HG02571 (cell line): ENCODE measurements around the gene RGL3.
"Not testable (repeated sequence)": the region's sequence is repeated elsewhere in the genome, so short reads cannot be mapped to it uniquely, and the experiment has no call there.

Experiments
- ATAC-seq: cut with Tn5 transposase; IDR thresholded peaks from one replicate; pipeline ENCODE4 v1.9.1; 2021; ENCODE audit warnings: mild to moderate bottlenecking, moderate library complexity; ENCODE audit not compliant: unreplicated experiment

The RGL3 gene

DNA sequence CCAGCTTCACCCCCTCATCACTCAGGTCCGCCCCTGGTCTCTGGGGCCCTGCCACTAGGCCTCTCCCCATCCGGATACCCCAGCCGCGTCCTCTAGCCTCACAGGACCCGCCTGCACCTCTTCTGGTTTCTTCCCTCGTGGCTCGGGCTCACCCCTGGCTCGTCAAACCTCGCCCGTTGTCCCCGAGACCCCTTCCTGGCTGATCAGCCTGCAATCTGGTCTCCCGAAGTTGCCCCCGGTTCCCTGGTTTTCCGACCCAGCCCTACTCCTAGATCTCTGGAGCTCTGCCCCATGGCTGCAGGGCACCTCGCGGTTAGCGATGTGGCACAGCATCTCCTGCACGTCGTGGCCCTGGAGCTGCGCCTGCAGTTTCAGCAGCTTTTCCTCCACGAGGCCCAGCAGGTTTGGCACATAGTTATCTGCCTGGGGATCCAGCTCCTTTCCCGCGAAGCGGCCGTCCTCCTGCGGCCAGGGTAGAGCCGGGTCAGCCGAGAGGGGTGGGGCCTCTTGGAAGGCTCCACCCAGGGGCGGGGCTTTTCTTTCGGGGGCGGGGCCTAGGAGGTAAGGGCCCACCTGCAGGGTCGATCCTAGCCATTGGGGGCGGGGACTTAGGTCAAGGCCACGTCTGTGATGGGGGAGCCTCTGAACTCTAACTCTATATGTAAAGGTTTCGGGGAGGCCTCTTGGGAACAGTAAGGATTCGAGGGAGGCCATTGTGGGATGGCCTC is 2.4 kb upstream of the RGL3 start:
- ATAC-seq: no peak

- no peak for ATAC-seq
Observed at GRCh38 chr19:11420429-11421370, 1.6 kb upstream of the RGL3 start.

DNA sequence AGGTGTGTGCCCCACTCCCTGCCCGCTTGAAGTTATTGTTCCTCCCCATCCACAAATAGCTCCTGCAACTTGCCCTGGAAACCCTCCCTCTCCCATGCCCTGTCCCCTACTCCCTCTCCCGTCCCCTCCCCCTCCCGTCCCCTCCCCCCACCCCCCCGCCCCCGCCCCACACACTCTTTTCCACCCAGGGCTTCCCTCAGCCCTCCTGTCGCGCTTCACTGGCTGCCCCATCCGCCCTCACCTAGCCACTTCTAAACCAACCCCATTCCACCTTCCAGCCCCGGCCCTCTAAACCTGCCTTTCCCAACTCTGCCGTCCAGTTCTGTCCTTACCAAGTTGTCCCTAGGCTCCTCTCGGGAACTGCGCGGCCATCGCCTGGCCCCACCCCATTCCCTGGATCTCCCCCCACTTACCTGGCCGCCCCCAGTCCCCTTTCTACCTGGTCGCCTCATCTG is 993 bp downstream of the RGL3 start:
- no peak for ATAC-seq

GRCh38 chr19:11416346-11417052 is 2.6 kb downstream of the RGL3 start:
- no peak for ATAC-seq

GRCh38 chr19:11414544-11414943 is 4.6 kb downstream of the RGL3 start:
- no peak for ATAC-seq

DNA sequence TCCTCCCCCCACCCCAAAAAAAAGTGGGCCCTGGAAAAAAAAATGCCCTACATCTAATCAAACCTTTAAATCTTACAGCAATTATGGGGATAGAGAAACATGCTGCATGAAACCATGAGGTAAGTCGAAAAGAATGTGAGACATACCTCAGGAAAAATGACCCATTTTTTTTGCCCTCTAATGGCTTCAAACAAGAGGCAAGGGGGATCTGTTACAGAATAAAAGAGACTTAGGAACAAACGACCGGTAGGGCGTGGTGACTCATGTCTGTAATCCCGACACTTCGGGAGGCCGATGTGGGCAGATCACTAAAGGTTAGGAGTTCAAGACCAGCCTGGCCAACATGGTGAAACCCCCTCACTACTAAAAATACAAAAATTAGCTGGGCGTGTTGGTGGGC is 8.4 kb downstream of the RGL3 start:
- no peak for ATAC-seq

DNA sequence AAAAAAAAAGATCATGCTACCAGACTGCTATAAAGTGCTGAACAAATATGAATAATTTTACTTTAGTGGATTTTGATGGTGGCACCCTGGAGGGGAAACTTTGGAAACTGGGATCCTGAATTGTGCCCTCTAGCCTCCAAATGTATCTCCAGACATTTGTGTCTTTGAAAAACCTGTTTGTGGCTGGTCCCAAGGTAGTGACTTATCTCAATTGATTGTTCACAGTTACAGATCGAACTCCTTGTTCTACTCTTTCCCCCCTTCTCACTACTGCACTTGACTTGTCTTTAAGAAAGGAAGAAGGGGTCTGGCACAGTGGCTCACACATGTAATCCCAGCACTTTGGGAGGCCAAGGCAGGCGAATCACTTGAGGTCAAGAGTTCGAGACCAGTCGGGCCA is 10.5 kb downstream of the RGL3 start:
- ATAC-seq: no peak

DNA sequence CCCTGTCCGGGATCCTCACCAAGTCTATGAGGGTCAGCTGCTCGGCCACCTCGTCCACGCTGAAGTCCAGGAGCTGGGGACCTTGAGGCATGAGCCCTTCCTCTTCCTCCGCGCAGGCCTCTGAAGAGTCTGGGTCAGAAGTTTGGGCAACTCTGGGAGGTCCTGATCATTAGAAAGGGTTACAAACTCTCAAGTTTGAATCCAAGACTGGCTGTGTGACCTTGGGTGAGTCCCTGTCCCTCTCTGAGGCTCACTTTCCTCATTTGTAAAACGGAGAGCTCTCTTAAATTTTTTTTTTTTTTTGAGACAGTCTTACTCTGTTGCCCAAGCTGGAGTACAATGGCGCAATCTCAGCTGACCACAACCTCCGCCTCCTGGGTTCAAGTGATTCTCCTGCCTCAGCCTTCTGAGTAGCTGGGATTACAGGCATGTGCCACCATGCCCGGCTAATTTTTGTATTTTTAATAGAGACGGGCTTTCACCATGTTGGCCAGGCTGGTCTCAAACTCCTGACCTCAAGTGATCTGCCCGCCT is 12.3 kb downstream of the RGL3 start:
- not testable (repeated sequence) for ATAC-seq

DNA sequence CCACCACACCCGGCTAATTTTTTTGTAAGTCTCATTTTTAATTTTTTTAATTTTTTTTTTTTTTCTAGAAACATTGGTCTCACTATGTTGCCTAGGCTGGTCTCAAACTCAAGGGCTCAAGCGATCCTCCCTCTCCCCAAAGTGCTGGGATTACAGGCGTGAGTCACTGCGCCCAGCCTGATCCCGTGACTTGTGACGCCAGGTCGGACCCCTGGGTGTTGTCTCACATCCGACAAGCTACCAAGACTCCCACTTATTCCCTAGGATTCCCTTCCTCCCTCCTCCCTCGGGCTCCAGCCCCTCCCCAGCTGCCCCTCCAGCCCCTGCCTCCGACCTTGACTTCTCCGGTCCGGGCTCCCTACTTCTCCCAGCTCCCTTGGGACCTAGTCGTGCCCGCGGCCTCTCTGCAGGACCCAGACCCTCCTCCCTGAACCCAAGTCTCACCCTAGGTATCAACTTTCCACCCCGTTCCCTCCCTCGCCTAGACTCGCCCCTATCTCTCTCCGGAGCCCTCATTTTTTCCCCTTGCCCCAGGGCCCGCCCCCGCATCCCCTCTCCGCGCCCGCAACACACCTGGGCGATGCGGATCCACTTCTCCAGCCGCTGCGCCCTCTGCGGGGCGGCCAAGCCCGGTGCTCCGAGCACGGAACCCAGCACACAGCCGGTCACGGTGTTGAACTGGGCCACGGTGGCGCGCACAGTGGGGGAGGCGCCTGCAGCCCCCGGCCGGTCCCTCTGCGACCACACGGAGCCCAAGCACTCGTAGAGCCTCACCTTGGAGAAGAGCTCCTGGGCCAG is 13.1 kb downstream of the RGL3 start:
- no peak for ATAC-seq

DNA sequence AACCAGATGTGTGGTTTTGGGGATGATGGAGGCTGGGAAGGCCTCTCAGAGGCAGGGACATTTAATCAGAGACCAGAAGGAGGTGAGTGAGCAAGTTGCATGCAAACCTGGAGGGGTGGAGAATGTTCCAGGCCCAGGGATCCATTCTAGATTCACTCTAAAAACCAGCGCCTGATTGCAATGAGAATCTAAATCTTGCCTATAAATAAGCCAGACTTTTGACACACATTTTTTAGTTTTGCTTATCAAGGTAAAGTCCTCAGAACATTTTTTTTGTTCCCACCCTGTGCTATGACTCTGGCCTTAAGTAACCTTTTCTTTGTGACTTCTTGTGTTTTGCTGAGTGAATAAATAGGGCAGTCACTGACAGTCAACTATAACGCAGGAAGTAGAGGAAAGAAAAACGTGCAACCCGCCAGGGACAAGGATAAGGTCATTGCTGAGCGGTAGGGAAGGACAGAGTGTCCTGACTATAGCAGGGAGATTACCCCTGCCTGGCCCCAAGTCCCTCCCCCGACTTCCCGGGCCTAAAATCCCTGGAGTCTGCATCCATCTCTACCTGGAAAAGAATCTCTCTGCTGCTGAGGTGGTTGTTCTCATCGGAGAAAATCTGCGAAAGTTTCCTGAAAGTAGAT is 14.4 kb downstream of the RGL3 start:
- ATAC-seq: no peak

DNA sequence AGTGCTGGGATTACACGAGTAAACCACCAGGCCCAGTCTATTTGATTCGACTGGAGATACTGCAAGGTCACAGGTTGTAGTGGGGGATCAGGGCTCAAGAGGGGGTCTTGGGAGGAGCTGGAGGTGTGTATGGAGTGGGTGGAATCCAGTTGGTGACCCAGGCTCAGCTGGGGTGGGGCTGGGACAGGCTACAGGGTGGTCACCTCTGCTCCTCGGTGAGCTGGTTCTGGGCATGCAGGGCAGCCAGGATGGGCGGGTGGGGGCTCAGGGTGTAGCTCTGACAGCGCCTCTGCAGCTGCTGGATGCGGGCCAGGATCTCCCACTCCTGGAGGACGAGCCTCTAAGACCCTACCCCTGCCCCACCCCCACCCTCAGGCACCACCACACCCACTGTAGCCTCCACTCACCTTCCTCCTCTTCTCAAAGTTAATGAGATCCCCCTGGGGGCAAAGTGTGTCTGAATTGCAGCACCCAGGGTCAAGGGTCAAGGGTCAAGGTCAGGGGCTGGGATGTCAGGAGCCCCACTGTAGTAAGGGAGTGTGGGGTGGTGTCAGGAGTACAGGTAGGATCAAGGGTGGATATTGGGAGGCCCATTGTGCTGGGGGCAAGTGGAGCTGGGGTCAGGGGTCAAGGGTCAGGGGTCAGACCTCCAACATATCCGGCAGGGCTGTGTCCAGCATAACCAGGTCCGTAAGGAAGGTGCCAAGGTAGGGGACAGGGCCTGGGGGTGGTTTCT is 17.1 kb downstream of the RGL3 start:
- no peak for ATAC-seq

GRCh38 chr19:11400798-11401197 is 18.3 kb downstream of the RGL3 start:
- ATAC-seq: no peak

DNA sequence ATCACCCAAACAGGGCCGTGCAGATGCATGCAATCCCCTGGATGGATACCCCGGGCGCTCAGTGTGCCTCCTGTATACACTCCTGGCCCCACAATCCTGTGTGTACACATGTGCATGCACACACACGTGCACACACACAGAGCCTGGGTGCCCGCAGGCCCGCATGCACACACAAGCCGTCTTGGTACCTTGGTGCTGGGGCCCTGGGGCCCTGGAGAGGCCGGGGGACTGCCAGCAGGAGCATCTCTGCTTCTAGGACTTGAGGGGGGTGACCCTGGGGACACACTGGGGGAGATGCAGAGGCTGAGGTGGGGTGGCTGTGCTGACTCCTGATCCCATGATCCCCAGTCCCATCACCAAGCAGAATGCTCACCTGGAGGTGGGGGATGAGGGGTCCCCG is 19.4 kb downstream of the RGL3 start:
- no peak for ATAC-seq

- ATAC-seq: no peak
Observed at GRCh38 chr19:11397089-11397610, 22.0 kb downstream of the RGL3 start.

DNA sequence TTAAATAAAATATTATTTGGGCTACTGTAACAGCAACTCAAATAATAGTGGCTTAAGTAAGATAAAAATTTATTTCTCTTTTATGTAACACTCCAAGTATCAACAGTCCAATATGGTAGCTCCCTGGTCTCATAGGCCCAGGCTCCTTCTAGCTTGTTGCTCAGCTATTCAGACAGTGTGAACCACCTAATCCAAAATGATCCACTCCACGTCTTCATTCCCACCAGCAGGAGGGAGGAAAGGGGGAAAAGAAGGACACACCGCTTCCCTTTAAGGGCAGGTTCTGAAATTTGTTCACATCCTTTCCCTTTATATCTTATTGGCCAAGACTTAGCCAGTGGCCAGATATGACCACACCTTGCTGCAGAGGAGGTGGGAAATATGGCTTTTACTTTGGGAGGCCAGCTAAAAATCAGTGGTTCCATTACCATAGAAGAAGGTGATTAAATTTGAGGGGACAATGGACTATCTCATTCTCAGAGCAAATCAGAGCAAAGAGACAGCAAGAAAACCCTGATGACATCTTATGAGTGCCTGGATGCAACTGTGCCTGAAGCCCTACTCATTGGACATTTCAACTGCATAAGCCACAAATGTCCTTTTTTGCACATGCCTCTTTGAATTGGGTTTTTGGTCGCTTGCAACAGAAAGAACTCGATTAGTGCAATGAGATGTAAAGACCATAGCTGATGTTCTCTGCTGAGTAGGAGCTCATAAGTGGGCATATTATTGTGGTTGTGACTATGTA is 28.0 kb downstream of the RGL3 start:
- ATAC-seq: no peak

DNA sequence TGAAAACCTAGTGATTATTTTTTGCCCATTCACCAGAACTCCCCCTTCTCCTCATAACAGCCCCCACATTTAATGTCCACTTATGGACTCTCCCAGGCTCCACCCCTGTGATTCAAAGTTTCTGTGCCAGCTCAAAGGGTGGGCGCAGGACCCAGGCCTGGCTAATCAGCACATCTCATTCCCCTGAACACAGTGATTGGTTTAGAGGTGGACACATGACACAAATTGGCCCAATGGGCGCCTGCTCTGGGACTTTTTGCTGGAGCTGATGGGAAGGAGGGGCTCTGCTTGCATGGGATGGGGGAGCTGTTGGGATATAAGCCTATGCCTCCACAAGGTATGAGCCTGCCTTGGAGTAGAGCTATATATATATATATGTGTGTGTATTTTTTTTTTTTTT is 28.8 kb downstream of the RGL3 start:
- ATAC-seq: no peak

GRCh38 chr19:11387162-11388034 is 31.7 kb downstream of the RGL3 start:
- ATAC-seq: no peak
